Liver (tissue), 9 donors: Measurements from ENCODE around the gene SYCP2L. TPM values are rescaled to one million over a fixed set of nuclear protein-coding genes. Genes with fewer than 3 reads are reported as not detected.

Experiments
- DNase-seq: peaks from one replicate; pipeline ENCODE4 v3.0.0-alpha.2; 2017; ENCODE audit warnings: low spot score
- H3K27ac ChIP-seq, 2 donors: one replicate each; pipeline ENCODE4 v1.7.0; 2013; ENCODE audit warnings: inconsistent platforms in 2 of 2, low read length in 2 of 2, control low read depth in 1 of 2, low read depth in 1 of 2, mild to moderate bottlenecking in 1 of 2
- H3K27me3 ChIP-seq, 4 donors: one replicate each; pipeline versions ENCODE4 v1.6.1 to v1.7.0; 2013; ENCODE audit warnings: low read length in 3 of 4, inconsistent platforms in 1 of 4, mild to moderate bottlenecking in 1 of 4, moderate library complexity in 1 of 4; ENCODE audit not compliant: control insufficient read depth in 4 of 4, insufficient read depth in 4 of 4
- H3K36me3 ChIP-seq, 4 donors: one replicate each; pipeline versions ENCODE4 v1.6.1 to v1.7.0; 2013; ENCODE audit warnings: low read length in 3 of 4, mild to moderate bottlenecking in 3 of 4, low read depth in 1 of 4, moderate library complexity in 1 of 4; ENCODE audit not compliant: control insufficient read depth in 4 of 4, insufficient read depth in 3 of 4
- H3K4me1 ChIP-seq, 4 donors: one replicate each; pipeline versions ENCODE4 v1.6.1 to v1.7.0; 2013; ENCODE audit warnings: low read length in 3 of 4, mild to moderate bottlenecking in 3 of 4, moderate library complexity in 1 of 4; ENCODE audit not compliant: control insufficient read depth in 4 of 4, insufficient read depth in 4 of 4
- H3K4me3 ChIP-seq, 3 donors: one replicate each; pipeline versions ENCODE4 v1.6.1 to v1.7.0; 2013; ENCODE audit warnings: low read length in 3 of 3, control low read depth in 1 of 3, low read depth in 1 of 3, mild to moderate bottlenecking in 1 of 3
- H3K9ac ChIP-seq, 2 donors: one replicate each; pipeline ENCODE4 v1.7.0; 2013; ENCODE audit warnings: low read length in 2 of 2, mild to moderate bottlenecking in 2 of 2, moderate library complexity in 2 of 2, control low read depth in 1 of 2, low read depth in 1 of 2
- H3K9me3 ChIP-seq, 4 donors: one replicate each; pipeline versions ENCODE4 v1.6.1 to v1.7.0; 2013; ENCODE audit warnings: low read length in 3 of 4; ENCODE audit not compliant: control insufficient read depth in 4 of 4
- EGR1 ChIP-seq, 2 donors: IDR thresholded peaks; 2 replicates each; pipeline ENCODE4 v1.6.1; 2016 to 2018; ENCODE audit warnings: antibody characterized with exemption in 2 of 2, low read depth in 2 of 2
- FOXA1 ChIP-seq: IDR thresholded peaks from 2 replicates; pipeline ENCODE4 v1.6.1; 2016; ENCODE audit warnings: antibody characterized with exemption
- GABPA ChIP-seq, 2 donors: IDR thresholded peaks in 1 of 2; conservative IDR thresholded peaks in 1 of 2; 2 replicates each; pipeline ENCODE4 v1.6.1; 2016; ENCODE audit warnings: antibody characterized with exemption in 2 of 2, mild to moderate bottlenecking in 1 of 2, moderate library complexity in 1 of 2
- HNF4A ChIP-seq, 2 donors: conservative IDR thresholded peaks; 2 replicates each; pipeline ENCODE4 v1.6.1; 2016; ENCODE audit warnings: antibody characterized with exemption in 2 of 2, mild to moderate bottlenecking in 2 of 2
- HNF4G ChIP-seq: IDR thresholded peaks from 2 replicates; pipeline ENCODE4 v1.6.1; 2016; ENCODE audit warnings: antibody characterized with exemption
- JUND ChIP-seq, 2 donors: IDR thresholded peaks; 2 replicates each; pipeline ENCODE4 v1.6.1; 2016; ENCODE audit warnings: antibody characterized with exemption in 2 of 2
- MAX ChIP-seq: IDR thresholded peaks from 2 replicates; pipeline ENCODE4 v1.6.1; 2016; ENCODE audit warnings: antibody characterized with exemption
- NR2F2 ChIP-seq: IDR thresholded peaks from 2 replicates; pipeline ENCODE4 v1.6.1; 2016; ENCODE audit warnings: antibody characterized with exemption
- RAD21 ChIP-seq, 2 donors: IDR thresholded peaks; 2 replicates each; pipeline ENCODE4 v1.6.1; 2016; ENCODE audit warnings: antibody characterized with exemption in 2 of 2, mild to moderate bottlenecking in 2 of 2
- RXRA ChIP-seq, 2 donors: IDR thresholded peaks; 2 replicates each; pipeline ENCODE4 v1.6.1; 2017 to 2018; ENCODE audit warnings: antibody characterized with exemption in 2 of 2, mild to moderate bottlenecking in 1 of 2
- TAF1 ChIP-seq: conservative IDR thresholded peaks from 2 replicates; pipeline ENCODE4 v1.6.1; 2016; ENCODE audit warnings: antibody characterized with exemption, mild to moderate bottlenecking
- YY1 ChIP-seq: IDR thresholded peaks from 2 replicates; pipeline ENCODE4 v1.6.1; 2016; ENCODE audit warnings: antibody characterized with exemption, mild to moderate bottlenecking
- whole genome bisulfite sequencing: extraction: QIAGEN DNeasy Blood & Tissue Kit; methylation state at CpG from one replicate; pipeline ENCODE4 v1.1.7; 2013; 5-methylcytosine and 5-hydroxymethylcytosine counted together
- polyA plus RNA-seq, 2 donors: library from polyadenylated mRNA; stranded (reverse) in 1 of 2; unstranded in 1 of 2; fragments of 200-250 nt in 1 of 2; fragments of >200 nt in 1 of 2; fragmentation: Nextera tagmentation in 1 of 2; extraction: Ambion mirVana in 1 of 2; gene quantifications; one replicate each; pipeline versions ENCODE4 v1.2.1 to v1.2.3, GENCODE V29; 2013 to 2015
- total RNA-seq, 2 donors: library from RNA; depleted of rRNA; stranded (reverse); fragments of >200 nt; gene quantifications; one replicate each; pipeline ENCODE4 v1.2.3, GENCODE V29; 2014
- TF ChIP-seq, protein P1 (sequence below): fragments of 150-350 bp; IDR thresholded peaks from 2 replicates; pipeline ENCODE4 v1.5.1; 2017; ENCODE audit warnings: improper control_type of control experiment, low read depth, low read length; ENCODE audit not compliant: missing input control
- TF ChIP-seq, protein P2 (sequence below): IDR thresholded peaks from 2 replicates; pipeline ENCODE4 v1.6.1; 2016; ENCODE audit warnings: antibody characterized with exemption
- TF ChIP-seq, protein P3 (sequence below): IDR thresholded peaks from 2 replicates; pipeline ENCODE4 v1.6.1; 2016; ENCODE audit warnings: antibody characterized with exemption, mild to moderate bottlenecking
- donor health status: healthy.
- donor health status: healthy.
- donor health status: healthy.
- donor health status: healthy.
- donor health status: healthy.

The SYCP2L gene
- total and polyA plus RNA-seq, 4 donors = 0.28 to 0.33 TPM; not detected in 2

GRCh38 chr6:10995114-10995707 is 108.4 kb downstream of the SYCP2L start:
- TF ChIP-seq, protein P1, sequence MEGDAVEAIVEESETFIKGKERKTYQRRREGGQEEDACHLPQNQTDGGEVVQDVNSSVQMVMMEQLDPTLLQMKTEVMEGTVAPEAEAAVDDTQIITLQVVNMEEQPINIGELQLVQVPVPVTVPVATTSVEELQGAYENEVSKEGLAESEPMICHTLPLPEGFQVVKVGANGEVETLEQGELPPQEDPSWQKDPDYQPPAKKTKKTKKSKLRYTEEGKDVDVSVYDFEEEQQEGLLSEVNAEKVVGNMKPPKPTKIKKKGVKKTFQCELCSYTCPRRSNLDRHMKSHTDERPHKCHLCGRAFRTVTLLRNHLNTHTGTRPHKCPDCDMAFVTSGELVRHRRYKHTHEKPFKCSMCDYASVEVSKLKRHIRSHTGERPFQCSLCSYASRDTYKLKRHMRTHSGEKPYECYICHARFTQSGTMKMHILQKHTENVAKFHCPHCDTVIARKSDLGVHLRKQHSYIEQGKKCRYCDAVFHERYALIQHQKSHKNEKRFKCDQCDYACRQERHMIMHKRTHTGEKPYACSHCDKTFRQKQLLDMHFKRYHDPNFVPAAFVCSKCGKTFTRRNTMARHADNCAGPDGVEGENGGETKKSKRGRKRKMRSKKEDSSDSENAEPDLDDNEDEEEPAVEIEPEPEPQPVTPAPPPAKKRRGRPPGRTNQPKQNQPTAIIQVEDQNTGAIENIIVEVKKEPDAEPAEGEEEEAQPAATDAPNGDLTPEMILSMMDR = no peak
- TF ChIP-seq HNF4G (no peak), RXRA (IDR thresholded peaks at IDR 0.05) (no peak), YY1 (no peak), GABPA (IDR thresholded peaks at IDR 0.05 in 1 of 2, conservative IDR thresholded peaks at IDR 0.05 in 1 of 2) (no peak), TAF1 (no peak), HNF4A (conservative IDR thresholded peaks at IDR 0.05) (no peak), MAX (no peak)
- TF ChIP-seq, protein P2, sequence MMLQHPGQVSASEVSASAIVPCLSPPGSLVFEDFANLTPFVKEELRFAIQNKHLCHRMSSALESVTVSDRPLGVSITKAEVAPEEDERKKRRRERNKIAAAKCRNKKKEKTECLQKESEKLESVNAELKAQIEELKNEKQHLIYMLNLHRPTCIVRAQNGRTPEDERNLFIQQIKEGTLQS = no peak
- TF ChIP-seq, protein P3, sequence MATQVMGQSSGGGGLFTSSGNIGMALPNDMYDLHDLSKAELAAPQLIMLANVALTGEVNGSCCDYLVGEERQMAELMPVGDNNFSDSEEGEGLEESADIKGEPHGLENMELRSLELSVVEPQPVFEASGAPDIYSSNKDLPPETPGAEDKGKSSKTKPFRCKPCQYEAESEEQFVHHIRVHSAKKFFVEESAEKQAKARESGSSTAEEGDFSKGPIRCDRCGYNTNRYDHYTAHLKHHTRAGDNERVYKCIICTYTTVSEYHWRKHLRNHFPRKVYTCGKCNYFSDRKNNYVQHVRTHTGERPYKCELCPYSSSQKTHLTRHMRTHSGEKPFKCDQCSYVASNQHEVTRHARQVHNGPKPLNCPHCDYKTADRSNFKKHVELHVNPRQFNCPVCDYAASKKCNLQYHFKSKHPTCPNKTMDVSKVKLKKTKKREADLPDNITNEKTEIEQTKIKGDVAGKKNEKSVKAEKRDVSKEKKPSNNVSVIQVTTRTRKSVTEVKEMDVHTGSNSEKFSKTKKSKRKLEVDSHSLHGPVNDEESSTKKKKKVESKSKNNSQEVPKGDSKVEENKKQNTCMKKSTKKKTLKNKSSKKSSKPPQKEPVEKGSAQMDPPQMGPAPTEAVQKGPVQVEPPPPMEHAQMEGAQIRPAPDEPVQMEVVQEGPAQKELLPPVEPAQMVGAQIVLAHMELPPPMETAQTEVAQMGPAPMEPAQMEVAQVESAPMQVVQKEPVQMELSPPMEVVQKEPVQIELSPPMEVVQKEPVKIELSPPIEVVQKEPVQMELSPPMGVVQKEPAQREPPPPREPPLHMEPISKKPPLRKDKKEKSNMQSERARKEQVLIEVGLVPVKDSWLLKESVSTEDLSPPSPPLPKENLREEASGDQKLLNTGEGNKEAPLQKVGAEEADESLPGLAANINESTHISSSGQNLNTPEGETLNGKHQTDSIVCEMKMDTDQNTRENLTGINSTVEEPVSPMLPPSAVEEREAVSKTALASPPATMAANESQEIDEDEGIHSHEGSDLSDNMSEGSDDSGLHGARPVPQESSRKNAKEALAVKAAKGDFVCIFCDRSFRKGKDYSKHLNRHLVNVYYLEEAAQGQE = no peak
- Histone ChIP-seq H3K9ac (no peak overlapping the region), H3K9me3 (no peaks in the 10 kb centered on the region), H3K4me1 (no peaks in the 10 kb centered on the region), H3K27me3 (no peaks in the 10 kb centered on the region), H3K36me3 (peaks cover 0 to 12% (median 1%) of the 10 kb centered on the region in 4 donors), H3K27ac (no peak overlapping the region), H3K4me3 (no peak overlapping the region)
- 87% methylated on average over 4 of the region's 4 CpGs for WGBS
- DNase-seq = no peak

DNA sequence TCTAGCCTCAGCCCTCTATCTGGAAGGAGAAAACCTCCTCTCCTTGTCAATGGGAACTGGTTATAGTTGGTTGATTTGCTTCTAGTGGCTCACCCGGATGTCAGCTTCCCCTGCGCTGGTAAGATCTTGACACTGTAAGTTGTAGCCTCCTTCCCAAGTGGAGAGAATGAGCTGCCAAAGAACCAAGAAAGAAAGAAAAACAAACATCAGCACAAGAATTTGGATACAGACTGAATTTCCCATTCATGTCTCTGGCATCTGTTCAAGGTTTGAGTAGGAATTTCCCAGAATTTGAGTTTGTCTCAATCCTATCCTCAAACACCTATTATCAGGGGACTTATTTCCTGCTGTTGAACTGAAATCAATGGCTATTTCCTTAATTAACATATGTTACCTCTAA is 113.1 kb downstream of the SYCP2L start:
- Histone ChIP-seq H3K4me1 (no peaks in the 10 kb centered on the region), H3K9me3 (no peaks in the 10 kb centered on the region), H3K27ac (no peak overlapping the region), H3K9ac (no peak overlapping the region), H3K27me3 (no peaks in the 10 kb centered on the region), H3K36me3 (peaks cover 0 to 13% (median 1%) of the 10 kb centered on the region in 4 donors), H3K4me3 (no peak overlapping the region)
- WGBS = 79% methylated on average over 2 of the region's 2 CpGs
- DNase-seq = no peak
- TF ChIP-seq FOXA1 (no peak), JUND (IDR thresholded peaks at IDR 0.05) (no peak), NR2F2 (no peak), MAX (no peak), YY1 (no peak), RXRA (IDR thresholded peaks at IDR 0.05) (no peak), GABPA (IDR thresholded peaks at IDR 0.05 in 1 of 2, conservative IDR thresholded peaks at IDR 0.05 in 1 of 2) (no peak), RAD21 (IDR thresholded peaks at IDR 0.05) (no peak), TAF1 (no peak), EGR1 (IDR thresholded peaks at IDR 0.05; ENCODE audit: low read depth in 2 of 2) (no peak), HNF4A (conservative IDR thresholded peaks at IDR 0.05) (no peak)
- TF ChIP-seq, protein P3 = no peak
- TF ChIP-seq, protein P2 = no peak
- TF ChIP-seq, protein P1 = no peak
